Ramos (cell line): ENCODE results near the gene ASCC1.

Experiments used
- in situ Hi-C: fragments of 300-500 bp; cut with MboI; formaldehyde crosslinking; loops from one replicate; pipeline ENCODE4 v1.14.3; 2022; ENCODE audit warnings: low sequenced_read_pairs; ENCODE audit not compliant: unreplicated experiment

ASCC1 gene

GRCh38 chr10:72215611-72216549 is at the start of gene ASCC1, which contains the start of gene ANAPC16:
ASCC1 (minus strand) TSS chr10:72216276; CDS start chr10:72213298, 2,978 bp downstream.
ANAPC16 (plus strand) TSS chr10:72216012; CDS start chr10:72223915, 7,903 bp downstream.
- in situ Hi-C loops = no loop called here

GRCh38 chr10:72265508-72265907 is 49.4 kb upstream of the ASCC1 start:
- in situ Hi-C loops = loop anchor here (5.0 kb wide), 1 partner anchor 62 kb away; no protein-coding TSS in a partner anchor

GRCh38 chr10:72264536-72264935 is 48.5 kb upstream of the ASCC1 start:
- in situ Hi-C loops = no loop called here

GRCh38 chr10:72263613-72264241 is 47.7 kb upstream of the ASCC1 start:
- in situ Hi-C loops = no loop called here

- in situ Hi-C loops = no loop called here
Observed at GRCh38 chr10:72261784-72262404, 45.8 kb upstream of the ASCC1 start.

GRCh38 chr10:72260976-72261783 is 45.1 kb upstream of the ASCC1 start:
- in situ Hi-C loops = no loop called here

GRCh38 chr10:72260239-72260975 is 44.3 kb upstream of the ASCC1 start:
- in situ Hi-C loops = no loop called here

- in situ Hi-C loops = no loop called here
Observed at GRCh38 chr10:72259491-72260238, 43.6 kb upstream of the ASCC1 start.

GRCh38 chr10:72258617-72259016 is 42.5 kb upstream of the ASCC1 start:
- in situ Hi-C loops = no loop called here

GRCh38 chr10:72257051-72257892 is 41.2 kb upstream of the ASCC1 start:
- in situ Hi-C loops = no loop called here

- in situ Hi-C loops = no loop called here
Observed at GRCh38 chr10:72255977-72256729, 40.1 kb upstream of the ASCC1 start.

- in situ Hi-C loops = no loop called here
Observed at GRCh38 chr10:72254813-72255568, 38.9 kb upstream of the ASCC1 start.

GRCh38 chr10:72253578-72253977 is 37.5 kb upstream of the ASCC1 start:
- in situ Hi-C loops = no loop called here

- in situ Hi-C loops = no loop called here
Observed at GRCh38 chr10:72252972-72253371, 36.9 kb upstream of the ASCC1 start.

GRCh38 chr10:72251635-72252034 is 35.6 kb upstream of the ASCC1 start:
- in situ Hi-C loops = no loop called here

- in situ Hi-C loops = no loop called here
Observed at GRCh38 chr10:72250666-72251065, 34.6 kb upstream of the ASCC1 start.
